Measurements from ENCODE around the gene CAPN14. TPM values are rescaled to one million over a fixed set of nuclear protein-coding genes. Genes with fewer than 3 reads are reported as not detected.

CAPN14 gene
- total RNA-seq, 1 donor from 2014 or later: not detected

GRCh38 chr2:31132786-31133185, 84.5 kb downstream of the CAPN14 start:
- peaks cover 5 to 9% of the 10 kb centered on the region in 2 donors for H3K4me1 ChIP-seq
- intact Hi-C loops (cut with DNase I): loop anchor here (10.0 kb wide), 1 partner anchor 968 kb away; no protein-coding TSS in a partner anchor
- no peaks in the 10 kb centered on the region for H3K36me3 ChIP-seq
- H3K9me3 ChIP-seq: no peaks in the 10 kb centered on the region
- DNase-seq (ENCODE audit: low spot score in 2 of 2): no peak
- no peak overlapping the region for H3K4me3 ChIP-seq
- H3K27me3 ChIP-seq: no peaks in the 10 kb centered on the region
- no peak overlapping the region for H3K27ac ChIP-seq
- TF ChIP-seq, protein P1, sequence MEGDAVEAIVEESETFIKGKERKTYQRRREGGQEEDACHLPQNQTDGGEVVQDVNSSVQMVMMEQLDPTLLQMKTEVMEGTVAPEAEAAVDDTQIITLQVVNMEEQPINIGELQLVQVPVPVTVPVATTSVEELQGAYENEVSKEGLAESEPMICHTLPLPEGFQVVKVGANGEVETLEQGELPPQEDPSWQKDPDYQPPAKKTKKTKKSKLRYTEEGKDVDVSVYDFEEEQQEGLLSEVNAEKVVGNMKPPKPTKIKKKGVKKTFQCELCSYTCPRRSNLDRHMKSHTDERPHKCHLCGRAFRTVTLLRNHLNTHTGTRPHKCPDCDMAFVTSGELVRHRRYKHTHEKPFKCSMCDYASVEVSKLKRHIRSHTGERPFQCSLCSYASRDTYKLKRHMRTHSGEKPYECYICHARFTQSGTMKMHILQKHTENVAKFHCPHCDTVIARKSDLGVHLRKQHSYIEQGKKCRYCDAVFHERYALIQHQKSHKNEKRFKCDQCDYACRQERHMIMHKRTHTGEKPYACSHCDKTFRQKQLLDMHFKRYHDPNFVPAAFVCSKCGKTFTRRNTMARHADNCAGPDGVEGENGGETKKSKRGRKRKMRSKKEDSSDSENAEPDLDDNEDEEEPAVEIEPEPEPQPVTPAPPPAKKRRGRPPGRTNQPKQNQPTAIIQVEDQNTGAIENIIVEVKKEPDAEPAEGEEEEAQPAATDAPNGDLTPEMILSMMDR (IDR thresholded peaks at IDR 0.05): no peak

- Histone ChIP-seq H3K27ac (no peak overlapping the region), H3K4me1 (no peaks in the 10 kb centered on the region), H3K4me3 (no peak overlapping the region), H3K27me3 (no peaks in the 10 kb centered on the region), H3K36me3 (no peaks in the 10 kb centered on the region), H3K9me3 (no peaks in the 10 kb centered on the region)
- peak in 1 of 2 donors; percentile 16 for DNase-seq (ENCODE audit: low spot score in 2 of 2)
- TF ChIP-seq, protein P1 (IDR thresholded peaks at IDR 0.05): no peak
- intact Hi-C loops (cut with DNase I): loop anchor here (10.0 kb wide), 1 partner anchor 967 kb away; no protein-coding TSS in a partner anchor
Measured at GRCh38 chr2:31131871-31132270, 85.4 kb downstream of the CAPN14 start.

GRCh38 chr2:31129375-31130171, 87.7 kb downstream of the CAPN14 start:
- Histone ChIP-seq H3K4me3 (no peak overlapping the region), H3K36me3 (no peaks in the 10 kb centered on the region), H3K27me3 (no peaks in the 10 kb centered on the region), H3K4me1 (no peaks in the 10 kb centered on the region), H3K27ac (no peak overlapping the region), H3K9me3 (no peaks in the 10 kb centered on the region)
- TF ChIP-seq, protein P1 (IDR thresholded peaks at IDR 0.05): no peak
- DNase-seq (ENCODE audit: low spot score in 2 of 2): no peak
- intact Hi-C loops (cut with DNase I): loop anchor here (10.0 kb wide), 1 partner anchor 965 kb away; no protein-coding TSS in a partner anchor

- intact Hi-C loops (cut with DNase I): no loop called here
Measured at GRCh38 chr2:31127931-31128330, 89.4 kb downstream of the CAPN14 start.

DNA sequence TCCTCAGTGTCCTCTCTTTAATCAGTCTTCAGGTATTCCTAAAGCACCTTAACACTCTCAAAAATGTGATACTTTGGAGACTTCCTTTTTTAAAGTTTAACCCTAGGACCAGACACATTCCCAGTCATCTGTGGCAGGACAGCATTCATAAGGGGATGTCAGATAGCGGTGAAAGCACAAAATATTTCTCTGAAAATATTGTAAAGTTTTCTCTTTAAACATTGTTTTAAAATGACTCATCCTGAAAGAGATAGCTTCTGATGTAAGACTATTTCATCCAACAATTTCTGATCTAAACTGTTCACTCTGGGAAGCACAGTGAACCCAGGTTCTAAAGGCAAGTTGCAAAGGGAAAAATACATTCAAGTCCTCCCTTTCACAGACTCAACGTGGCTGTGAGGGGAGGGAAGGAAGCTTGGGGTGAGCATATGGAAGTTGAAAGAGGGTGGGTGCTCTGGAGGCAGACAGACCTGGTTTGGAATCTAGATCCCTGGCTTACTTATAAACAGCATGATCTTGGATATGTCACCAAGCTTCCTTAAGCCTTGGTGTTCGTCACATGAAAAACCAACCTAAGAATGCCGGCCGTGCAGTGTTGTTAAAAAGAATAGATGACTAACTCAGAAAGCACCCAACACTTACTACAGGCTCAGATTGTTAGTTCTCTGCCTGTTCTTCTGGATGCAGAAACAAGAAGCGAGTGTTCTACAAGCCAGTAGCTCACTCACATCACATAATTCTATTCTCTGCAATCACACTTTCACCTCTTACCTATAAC, 91.2 kb downstream of the CAPN14 start:
- Histone ChIP-seq H3K36me3 (no peaks in the 10 kb centered on the region), H3K4me1 (no peaks in the 10 kb centered on the region), H3K4me3 (no peak overlapping the region), H3K9me3 (no peaks in the 10 kb centered on the region), H3K27me3 (no peaks in the 10 kb centered on the region), H3K27ac (no peak overlapping the region)
- intact Hi-C loops (cut with DNase I): no loop called here
- no peak for DNase-seq (ENCODE audit: low spot score in 2 of 2)
- TF ChIP-seq, protein P1 (IDR thresholded peaks at IDR 0.05): no peak

More at GRCh38 chr2:31127931-31128330, 89.4 kb downstream of the CAPN14 start:
- no peaks in the 10 kb centered on the region for H3K9me3 ChIP-seq
- H3K27ac ChIP-seq: no peak overlapping the region
- no peaks in the 10 kb centered on the region for H3K4me1 ChIP-seq
- no peak for DNase-seq (ENCODE audit: low spot score in 2 of 2)
- no peaks in the 10 kb centered on the region for H3K36me3 ChIP-seq
- TF ChIP-seq, protein P1 (IDR thresholded peaks at IDR 0.05): no peak
- no peak overlapping the region for H3K4me3 ChIP-seq
- H3K27me3 ChIP-seq: no peaks in the 10 kb centered on the region

Measured in ascending aorta (tissue), 2 donors.